GM20431 (cell line): Measurements from ENCODE around the gene HGD.
"Not testable (repeated sequence)": the region's sequence is repeated elsewhere in the genome, so short reads cannot be mapped to it uniquely, and the experiment has no call there.

Experiments used
- in situ Hi-C: fragments of 300-500 bp; cut with MseI, MboI; formaldehyde crosslinking; loops from one replicate; pipeline ENCODE4 v1.15.0; 2020; ENCODE audit warnings: low sequenced_read_pairs; ENCODE audit not compliant: unreplicated experiment

HGD gene

DNA sequence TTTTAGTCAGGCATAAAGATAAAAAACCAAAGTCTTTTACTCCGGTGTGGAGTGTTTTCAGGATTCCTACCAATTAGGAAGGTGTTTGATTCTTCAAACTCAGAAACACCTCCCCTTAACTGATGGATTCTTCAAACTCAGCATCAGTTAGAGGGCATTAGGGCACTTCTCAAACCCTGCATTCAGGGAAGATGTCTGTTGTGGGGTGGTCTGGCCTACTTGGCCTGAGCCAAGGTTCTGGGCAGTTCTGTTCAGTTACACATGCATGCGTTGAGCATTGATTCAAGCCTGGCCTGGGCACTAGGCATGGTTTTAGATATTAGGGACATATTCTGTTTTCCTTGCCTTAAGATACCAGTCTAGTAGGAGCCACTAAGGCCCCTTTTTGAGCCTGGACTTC is 1.0 kb downstream of the HGD start:
- in situ Hi-C loops: no loop called here

GRCh38 chr3:120680193-120680894 is 1.7 kb downstream of the HGD start:
- in situ Hi-C loops: no loop called here

GRCh38 chr3:120678984-120679383 is 3.1 kb downstream of the HGD start:
- in situ Hi-C loops: no loop called here

DNA sequence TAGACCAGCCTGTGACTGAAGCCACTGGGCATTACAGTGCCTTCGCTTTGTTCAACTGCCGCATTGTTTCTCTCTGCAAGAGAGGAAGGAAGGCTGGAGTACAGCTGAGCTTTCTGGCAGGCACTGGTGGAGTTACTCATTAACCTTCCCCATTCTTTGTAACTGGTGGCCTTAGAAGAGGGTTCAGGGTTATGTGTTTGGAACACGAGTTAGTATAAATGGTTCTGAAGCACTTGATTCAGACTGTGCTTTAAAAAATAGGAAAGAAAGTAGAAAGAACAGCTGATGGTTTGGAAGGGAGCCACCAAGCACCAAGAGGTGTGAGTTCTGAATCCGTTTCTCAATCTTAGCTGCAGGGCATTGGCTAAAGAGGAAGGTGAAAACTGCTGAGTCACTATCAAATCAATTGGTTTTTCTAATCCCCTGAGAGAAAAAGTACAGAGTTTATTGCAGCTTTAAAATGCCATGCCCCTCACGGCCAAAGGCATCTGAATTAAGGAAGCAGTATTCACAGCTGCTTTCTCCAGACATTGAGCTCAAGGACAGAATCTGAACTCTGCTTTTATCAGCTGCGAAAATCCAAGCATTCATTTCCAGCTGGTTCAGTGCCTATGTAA is 3.6 kb downstream of the HGD start:
- in situ Hi-C loops: no loop called here

DNA sequence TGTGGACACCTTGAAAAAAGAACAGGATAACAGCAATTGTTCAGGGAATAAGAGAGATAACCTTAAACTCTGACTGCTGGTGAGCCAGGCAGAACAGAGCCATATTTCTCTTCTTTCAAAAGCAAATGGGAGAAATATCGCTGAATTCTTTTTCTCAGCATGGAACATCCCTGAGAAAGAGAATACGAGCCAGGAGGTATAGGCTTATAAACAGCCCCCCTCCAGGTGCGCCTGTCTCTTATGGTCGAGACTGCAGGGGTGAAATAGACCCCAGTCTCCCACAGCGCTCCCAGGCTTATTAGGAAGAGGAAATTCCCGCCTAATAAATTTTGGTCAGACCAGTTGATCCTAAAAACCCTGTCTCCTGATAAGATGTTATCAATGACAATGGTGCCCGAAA is 4.8 kb downstream of the HGD start:
- in situ Hi-C loops: not testable (repeated sequence)

DNA sequence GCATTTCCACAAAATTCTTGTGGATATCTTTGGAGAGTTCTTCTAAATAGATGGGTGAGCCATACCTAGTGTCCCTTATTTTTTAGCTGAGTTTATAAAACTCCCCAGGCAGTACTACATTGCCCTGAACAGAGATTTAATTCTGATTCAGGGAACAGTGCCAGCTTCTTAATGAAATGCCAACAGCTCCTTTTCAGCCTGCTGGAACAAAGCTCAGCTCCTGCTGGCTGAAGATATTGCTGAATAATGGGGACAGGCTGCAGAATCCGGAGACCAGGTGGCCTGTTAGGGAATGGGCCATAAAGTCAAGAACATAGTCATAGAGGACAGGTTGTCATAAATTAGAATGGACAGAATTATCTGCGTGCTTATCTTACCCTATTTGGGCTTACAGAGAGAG is 8.9 kb downstream of the HGD start:
- in situ Hi-C loops: no loop called here

DNA sequence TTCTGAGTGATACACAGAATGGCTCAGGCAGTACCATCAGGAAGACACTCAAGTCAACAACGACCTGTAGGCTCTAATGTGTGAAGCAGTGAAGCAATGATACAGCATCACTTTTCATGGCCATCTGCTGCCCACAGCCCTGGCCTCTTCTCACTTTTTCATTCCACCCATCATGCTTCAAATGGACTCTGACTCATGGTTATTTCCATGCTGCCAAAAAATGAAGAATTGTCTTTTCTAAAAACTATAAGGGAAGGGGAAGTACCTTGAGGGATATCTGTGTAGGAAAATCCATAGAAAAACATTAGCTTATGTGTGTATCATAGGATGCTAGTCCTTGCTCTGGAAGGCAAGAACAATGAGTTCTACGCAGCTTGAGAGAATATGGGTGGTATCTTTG is 11.5 kb downstream of the HGD start:
- in situ Hi-C loops: no loop called here

GRCh38 chr3:120664926-120665325 is 17.1 kb downstream of the HGD start:
- in situ Hi-C loops: no loop called here

DNA sequence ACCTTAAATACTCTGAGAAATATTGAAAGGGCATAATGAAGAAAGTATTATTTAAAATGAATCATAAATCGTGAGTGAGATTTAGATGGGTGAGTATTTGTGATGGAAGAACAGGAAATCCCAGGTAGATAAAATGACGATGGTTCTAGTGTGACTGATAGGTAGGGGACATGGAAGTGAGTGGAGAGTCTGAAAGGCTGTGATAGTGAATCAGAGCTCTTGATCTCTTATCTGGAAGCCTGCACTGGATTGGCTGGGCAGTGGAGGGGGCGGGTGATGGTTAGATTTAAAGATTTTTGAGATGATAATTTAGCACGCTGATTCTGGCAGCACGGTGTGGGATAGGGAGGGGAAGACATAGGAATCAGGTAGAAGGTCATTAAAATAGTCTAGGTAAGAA is 20.1 kb downstream of the HGD start:
- in situ Hi-C loops: no loop called here

GRCh38 chr3:120661106-120661905 is 20.7 kb downstream of the HGD start:
- in situ Hi-C loops: no loop called here

- in situ Hi-C loops: no loop called here
Measured at GRCh38 chr3:120659834-120660233, 22.2 kb downstream of the HGD start.

GRCh38 chr3:120659285-120659684 is 22.8 kb downstream of the HGD start:
- in situ Hi-C loops: no loop called here

DNA sequence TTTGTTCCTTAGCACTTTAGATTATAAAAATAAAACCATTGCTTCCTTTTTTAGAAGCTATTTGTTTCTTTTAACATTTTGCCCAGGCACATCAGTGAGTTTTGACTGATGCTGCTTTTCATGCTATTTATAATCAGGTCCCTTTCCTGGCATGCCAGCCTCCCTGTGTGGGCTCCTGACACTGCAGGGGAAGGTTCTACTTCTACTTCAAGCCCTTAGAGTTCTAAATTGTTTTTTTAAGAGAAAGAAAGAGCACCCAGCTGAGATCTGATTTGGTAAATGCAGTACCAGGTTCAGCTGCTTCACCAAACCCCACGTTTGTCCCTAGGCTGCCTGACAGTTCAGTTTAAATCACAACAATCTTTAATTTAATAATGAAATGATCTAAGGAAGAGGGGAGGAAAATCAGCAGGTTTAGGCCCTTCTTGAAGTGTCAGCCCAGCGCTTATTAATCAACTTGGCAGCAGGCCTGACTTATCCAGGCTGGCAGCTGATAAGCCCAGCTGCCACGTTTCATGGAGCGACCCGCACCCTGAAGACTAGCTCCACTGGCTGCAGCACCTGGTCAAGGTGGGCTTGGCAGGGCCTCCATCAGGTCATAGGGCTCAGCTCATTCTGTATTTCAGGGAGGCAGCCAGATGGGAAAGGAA is 29.0 kb downstream of the HGD start:
- in situ Hi-C loops: no loop called here

DNA sequence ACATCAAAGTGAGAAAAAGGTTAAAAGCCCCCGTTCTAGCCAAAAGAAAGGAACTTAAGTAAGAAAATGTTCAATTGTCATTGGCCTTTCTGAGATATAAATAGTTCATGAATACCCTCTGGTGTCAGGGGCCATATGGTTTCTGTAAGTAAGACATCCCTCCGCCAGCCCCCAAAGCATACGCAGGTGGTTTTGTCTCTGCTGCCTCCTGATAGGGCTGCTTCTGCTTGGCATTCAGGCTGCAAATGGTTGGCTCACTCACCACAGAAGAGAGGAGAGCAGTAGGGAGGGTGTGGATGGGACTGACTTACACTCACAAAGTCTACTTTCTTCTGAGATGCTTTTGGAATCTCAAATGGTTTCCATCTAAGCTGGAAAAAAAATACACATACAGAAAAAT is 29.8 kb downstream of the HGD start:
- in situ Hi-C loops: no loop called here

- in situ Hi-C loops: no loop called here
Measured at GRCh38 chr3:120650311-120650710, 31.7 kb downstream of the HGD start.

DNA sequence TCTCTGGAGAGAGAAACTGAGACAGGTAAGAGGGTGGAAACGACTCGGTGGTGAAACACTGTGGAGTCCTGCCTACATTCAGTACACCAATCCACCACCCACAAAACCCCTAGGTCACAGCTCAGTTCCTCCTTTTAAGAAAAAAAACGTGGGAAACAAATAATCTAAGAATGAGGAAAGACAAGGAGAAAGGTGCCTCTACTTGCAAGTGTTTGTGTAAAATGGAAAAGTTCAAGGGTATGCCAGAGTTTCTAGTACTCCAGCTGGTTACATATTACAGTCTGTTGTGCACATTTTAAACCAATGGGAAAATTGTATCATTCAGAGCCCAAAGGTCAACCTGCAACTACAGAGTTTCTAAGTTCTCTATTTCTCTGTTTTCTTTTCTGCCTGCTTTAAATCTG is 32.2 kb downstream of the HGD start:
- in situ Hi-C loops: no loop called here

DNA sequence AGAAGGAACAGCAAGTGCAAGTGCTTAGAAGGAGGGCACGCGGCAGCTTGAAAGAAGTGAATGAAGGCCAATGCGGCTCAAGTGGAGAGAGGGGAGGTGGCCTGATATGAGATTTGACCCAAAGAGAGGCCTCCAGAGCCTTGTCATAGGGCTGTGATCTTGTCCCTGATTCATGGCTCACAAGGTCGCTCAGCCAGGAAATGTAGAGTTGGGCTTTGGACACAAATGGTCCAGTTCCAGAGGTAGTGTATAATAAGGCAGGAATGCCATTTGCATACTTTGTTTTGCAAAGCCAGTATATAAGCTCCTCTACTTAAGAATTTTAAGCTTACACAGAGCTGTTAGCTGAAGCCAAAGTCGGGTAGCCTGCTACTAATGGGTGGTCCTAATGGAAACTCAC is 33.7 kb downstream of the HGD start:
- in situ Hi-C loops: no loop called here

- in situ Hi-C loops: no loop called here
Measured at GRCh38 chr3:120646771-120647432, 35.1 kb downstream of the HGD start.

DNA sequence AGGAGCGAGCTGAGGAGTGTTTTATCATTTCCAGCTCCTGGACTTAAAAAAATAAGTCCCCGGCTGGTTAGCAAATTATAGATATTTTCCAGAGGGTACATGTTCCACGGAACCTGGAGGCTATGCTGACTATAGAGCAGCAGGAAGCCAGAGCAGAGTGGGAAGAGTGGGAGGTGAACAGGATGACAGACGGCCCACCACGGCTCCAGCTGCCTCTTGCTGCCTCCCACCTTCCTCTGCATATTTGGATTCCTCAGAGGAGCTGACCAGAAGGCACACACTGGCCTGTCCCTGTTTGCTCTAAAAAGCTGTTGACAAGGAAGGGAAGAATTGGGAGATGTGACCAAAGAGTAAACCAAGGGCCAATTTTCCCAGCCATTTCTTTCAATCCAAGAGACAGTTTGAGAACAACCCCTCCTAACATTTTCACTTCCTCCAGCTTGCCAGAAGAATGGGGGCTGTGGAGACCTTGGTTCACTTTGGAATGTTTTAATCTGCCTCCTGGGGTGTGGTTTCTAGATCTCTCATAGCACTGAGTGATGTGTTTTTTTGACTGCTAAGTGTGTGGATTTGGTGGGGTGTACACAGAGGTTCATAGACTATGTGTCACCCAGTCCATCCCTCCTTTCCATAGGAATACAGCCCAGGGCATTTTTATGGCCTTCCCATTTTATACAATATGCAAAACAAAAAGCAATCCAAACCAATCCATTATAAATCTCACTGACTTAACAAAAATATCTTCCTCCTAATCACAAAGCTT is 36.8 kb downstream of the HGD start:
- in situ Hi-C loops: no loop called here
